ENCODE measurements around the gene CAMK1G. TPM values are rescaled to one million over a fixed set of nuclear protein-coding genes. Genes with fewer than 3 reads are reported as not detected.

The CAMK1G gene
- total RNA-seq, 2 donors from 2014 or later: 0.17 TPM; not detected in 1

- intact Hi-C loops (cut with DNase I, micrococcal nuclease): no loop called here
- ATAC-seq (peak; percentile 16), DNase-seq (no peak)
Observed at GRCh38 chr1:209613400-209614150, 30.1 kb downstream of the CAMK1G start.

- DNase-seq (no peak), ATAC-seq (no peak)
- intact Hi-C loops (cut with DNase I, micrococcal nuclease): no loop called here
Observed at GRCh38 chr1:209614151-209614420, 30.6 kb downstream of the CAMK1G start.

GRCh38 chr1:209614906-209615305 lies 31.4 kb downstream of the CAMK1G start:
- DNase-seq: no peak
- ATAC-seq: no peak
- intact Hi-C loops (cut with DNase I, micrococcal nuclease): no loop called here

GRCh38 chr1:209616366-209617046 lies 33.0 kb downstream of the CAMK1G start:
- intact Hi-C loops (cut with DNase I, micrococcal nuclease): no loop called here
- ATAC-seq (no peak), DNase-seq (no peak)

DNA sequence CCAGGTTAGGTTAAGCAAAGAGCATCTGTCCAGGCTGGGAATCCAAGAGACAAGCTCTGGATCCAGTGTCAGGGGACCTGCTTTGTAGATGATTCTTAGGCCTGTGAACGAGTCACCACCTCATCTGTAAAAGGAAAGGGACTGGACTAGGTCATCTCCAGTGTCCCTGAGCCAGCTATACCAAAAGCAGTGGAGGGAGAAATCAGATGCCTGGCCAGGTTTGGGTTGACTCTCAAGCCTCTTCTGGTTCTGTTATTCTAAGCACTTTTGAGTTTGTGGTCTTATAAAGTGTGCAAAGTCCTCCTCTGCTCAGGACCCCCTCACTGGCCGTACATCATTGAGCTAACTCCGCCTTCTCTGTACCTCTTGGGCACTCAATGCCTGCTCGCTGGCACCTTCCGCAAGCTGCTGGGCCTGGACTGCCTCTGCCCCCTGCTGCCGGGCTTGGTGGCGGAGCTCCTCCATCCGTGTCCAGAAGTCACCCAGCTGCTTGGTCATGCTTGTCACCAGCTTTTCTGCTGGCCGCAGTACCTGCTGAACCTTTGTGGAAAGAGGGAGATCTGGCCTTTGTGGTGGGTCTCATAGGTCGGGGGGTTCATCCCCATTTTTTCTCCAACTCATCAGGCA lies 33.6 kb downstream of the CAMK1G start:
- DNase-seq: no peak
- intact Hi-C loops (cut with DNase I, micrococcal nuclease): no loop called here
- ATAC-seq: no peak

DNA sequence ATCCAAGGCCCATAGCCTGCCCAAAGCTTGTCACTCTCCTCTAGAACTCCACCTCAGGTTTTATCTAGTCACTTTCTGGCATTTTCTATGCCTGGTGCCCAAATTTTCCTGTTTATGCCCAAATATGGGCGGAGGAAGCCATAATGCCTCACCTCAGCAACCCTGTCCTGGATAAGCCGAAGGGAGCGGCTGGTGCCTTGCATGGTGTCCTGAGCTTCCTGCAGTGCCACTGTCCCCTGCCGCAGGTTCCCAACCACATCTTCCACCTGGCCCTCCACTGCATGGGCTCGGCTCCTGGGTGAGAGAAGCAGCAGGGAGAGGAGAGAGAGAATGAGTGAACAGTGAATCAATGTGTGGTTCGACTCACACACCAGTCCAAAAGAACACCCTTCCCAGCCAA lies 34.2 kb downstream of the CAMK1G start:
- intact Hi-C loops (cut with DNase I, micrococcal nuclease): no loop called here
- DNase-seq (no peak), ATAC-seq (no peak)

- DNase-seq (no peak), ATAC-seq (no peak)
- intact Hi-C loops (cut with DNase I, micrococcal nuclease): no loop called here
Observed at GRCh38 chr1:209618291-209618690, 34.8 kb downstream of the CAMK1G start.

DNA sequence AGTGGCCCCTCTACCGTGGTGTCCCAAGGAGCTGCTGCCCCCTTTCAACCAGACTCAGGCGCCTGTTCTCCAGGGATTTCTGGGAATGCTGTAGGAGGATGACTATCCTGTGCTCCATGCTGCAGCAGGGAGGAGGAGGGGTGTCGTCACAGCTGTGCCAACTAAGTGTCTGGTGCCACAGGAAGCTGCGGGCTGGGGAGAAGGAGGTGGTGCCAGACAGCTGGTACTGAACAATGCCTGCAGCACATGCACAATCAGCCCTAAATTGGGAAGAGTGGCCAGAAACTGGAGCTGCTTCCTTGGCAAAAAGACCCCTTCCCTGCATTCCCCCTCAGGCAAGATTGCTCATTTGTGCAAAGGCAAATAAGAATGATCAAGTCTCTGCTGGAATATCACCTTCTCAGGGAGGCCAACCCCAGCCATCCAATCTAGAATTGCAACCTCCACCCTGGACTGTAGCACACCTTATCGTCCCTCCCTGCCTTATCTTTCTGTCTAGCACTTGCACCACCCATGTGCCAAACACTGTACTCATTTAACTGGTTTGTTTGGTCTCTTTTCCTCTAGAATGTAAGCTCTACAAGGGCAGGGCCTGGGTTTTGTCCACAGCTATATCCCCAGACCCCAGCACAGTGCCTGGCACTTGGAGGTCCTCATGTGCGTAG lies 35.4 kb downstream of the CAMK1G start:
- DNase-seq (no peak), ATAC-seq (peak; percentile 74)
- intact Hi-C loops (cut with DNase I, micrococcal nuclease): no loop called here

- ATAC-seq (peak; percentile 66), DNase-seq (no peak)
- intact Hi-C loops (cut with DNase I, micrococcal nuclease): no loop called here
Observed at GRCh38 chr1:209619696-209620486, 36.4 kb downstream of the CAMK1G start.

GRCh38 chr1:209620487-209620884 lies 37.0 kb downstream of the CAMK1G start:
- DNase-seq: no peak
- intact Hi-C loops (cut with DNase I, micrococcal nuclease): no loop called here
- peak; percentile 16 for ATAC-seq

GRCh38 chr1:209621286-209621685 lies 37.8 kb downstream of the CAMK1G start:
- peak; percentile 53 to 66 for DNase-seq
- intact Hi-C loops (cut with DNase I, micrococcal nuclease): no loop called here
- peak; percentile 64 for ATAC-seq

GRCh38 chr1:209621741-209622655 lies 38.5 kb downstream of the CAMK1G start:
- intact Hi-C loops (cut with DNase I, micrococcal nuclease): no loop called here
- ATAC-seq (no peak), DNase-seq (no peak)

DNA sequence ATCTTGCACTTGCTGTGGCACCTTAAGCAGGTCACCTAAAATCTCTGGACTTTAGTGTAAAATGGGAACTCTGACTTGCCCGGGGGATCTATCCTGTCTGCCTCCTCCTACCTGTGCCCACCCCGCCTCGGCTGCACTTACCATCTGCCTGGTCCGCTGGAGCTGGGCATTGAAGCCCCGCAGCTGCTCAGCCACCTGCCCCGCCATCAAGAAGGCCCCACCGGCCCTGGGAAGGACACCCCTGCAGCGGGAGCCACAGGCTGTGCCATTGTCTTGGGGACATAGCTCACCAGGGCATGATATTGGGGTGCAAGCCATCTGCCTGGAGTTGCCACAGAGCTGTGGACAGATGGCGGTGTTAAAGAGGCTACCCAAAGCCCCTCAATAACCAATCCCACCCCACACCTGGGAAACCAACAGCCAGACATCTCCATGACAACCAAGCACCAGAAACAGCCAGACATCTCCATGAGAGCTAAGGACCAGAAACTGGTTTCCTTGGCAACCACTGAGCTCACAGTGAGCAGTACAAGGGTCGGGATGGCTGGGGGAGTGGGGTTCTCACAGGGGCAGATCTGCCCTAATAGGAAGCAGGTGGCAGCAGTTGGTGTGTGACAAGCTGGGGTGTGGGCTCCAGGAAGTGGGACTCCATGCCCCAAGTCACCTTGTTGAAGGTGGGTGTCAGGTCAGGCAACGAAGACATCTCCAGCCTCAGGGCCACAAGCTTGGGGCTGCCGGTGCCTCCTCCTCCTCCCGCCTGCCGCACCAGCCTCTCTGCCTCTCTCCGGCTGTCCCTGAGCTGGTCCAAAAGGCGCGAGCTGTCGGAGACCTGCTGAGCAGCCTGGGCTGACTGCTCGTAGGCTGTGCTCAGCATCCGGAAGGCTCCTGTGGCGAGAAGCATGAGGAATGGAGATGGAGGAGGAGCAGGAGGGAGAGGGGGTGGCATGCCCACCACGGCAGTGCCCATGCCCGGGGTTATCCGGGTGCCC lies 39.6 kb downstream of the CAMK1G start:
- ATAC-seq: no peak
- DNase-seq: no peak
- intact Hi-C loops (cut with DNase I, micrococcal nuclease): no loop called here

- intact Hi-C loops (cut with DNase I, micrococcal nuclease): no loop called here
- no peak for ATAC-seq
- DNase-seq: no peak
Observed at GRCh38 chr1:209624558-209625549, 41.3 kb downstream of the CAMK1G start.

DNA sequence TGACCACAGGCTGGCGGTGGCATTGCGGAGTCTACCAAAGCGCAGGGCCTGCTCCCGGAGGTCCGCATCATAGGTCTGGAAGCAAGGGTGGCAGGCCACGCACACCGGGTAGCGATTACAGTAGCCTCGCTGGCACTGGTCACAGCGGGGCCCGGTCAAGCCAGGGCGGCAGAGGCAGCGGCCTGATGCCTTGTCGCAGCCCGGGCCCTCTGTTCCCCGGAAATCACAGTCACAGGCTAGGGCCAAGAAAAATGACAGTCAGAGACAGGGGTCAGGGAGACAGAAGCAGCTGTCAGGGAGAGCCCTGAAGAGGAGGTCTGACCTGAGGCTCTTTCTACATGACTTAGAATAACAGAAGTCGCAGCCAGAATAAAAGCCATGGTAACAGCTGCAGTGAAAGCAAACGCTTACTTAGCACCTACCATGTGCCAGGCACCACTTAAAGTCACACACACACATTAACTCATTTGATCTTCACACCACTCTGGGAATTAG lies 42.3 kb downstream of the CAMK1G start:
- ATAC-seq: no peak
- DNase-seq: no peak
- intact Hi-C loops (cut with DNase I, micrococcal nuclease): no loop called here

Data from left colon (tissue), 2 donors.